Tracheal epithelial cell (primary cell): ENCODE results near the gene APEX2. TPM values are rescaled to one million over a fixed set of nuclear protein-coding genes. Genes with fewer than 3 reads are reported as not detected.

ENCODE experiments used
- total RNA-seq: library from RNA; depleted of rRNA; stranded (reverse); fragments of >200 nt; gene quantifications from 2 replicates; pipeline ENCODE4 v1.2.1, GENCODE V29; 2014

The APEX2 gene
- 10.2 and 11.6 TPM in 2 replicates for total RNA-seq

GRCh38 chrX:54999717-55000598 is at the start of gene APEX2:
Gene APEX2, plus strand, starts transcription at chrX:55000363. Its CDS starts 60 bp downstream, at chrX:55000423.

GRCh38 chrX:54994099-54994498 is 6.1 kb upstream of the APEX2 start, which contains the start of gene PFKFB1:
Gene PFKFB1, minus strand, starts transcription at chrX:54994188. Its CDS starts 181 bp downstream, at chrX:54994007.

GRCh38 chrX:55030271-55031205 is 30.4 kb downstream of the APEX2 start, which contains the start of gene ALAS2:
Gene ALAS2, minus strand, starts transcription at chrX:55030977. Its CDS starts 4,977 bp downstream, at chrX:55026000.

Other genes starting within 250 kb of the APEX2 start
- gene ITIH6, start 202.1 kb upstream of the APEX2 start, total RNA-seq, result not detected in 2 replicates
- 68.4 and 158 TPM in 2 replicates for gene MAGED2, start 192.6 kb upstream of the APEX2 start, total RNA-seq
- 2.4 TPM in 1 of 2 replicates, not detected in the other for gene TRO, start 79.5 kb upstream of the APEX2 start, total RNA-seq
- gene PFKFB1, start 6.2 kb upstream of the APEX2 start, total RNA-seq, result not detected in 2 replicates
- not detected in 2 replicates for gene ALAS2, start 30.6 kb downstream of the APEX2 start, total RNA-seq
- gene PAGE2B, start 74.7 kb downstream of the APEX2 start, total RNA-seq, result not detected in 2 replicates
- not detected in 2 replicates for gene PAGE2, start 88.7 kb downstream of the APEX2 start, total RNA-seq
- not detected in 2 replicates for gene PAGE5, start 220.0 kb downstream of the APEX2 start, total RNA-seq